ENCODE results near the gene HTR6.

GRCh38 chr1:19645411-19646251, 19.0 kb upstream of the HTR6 start:
- TF ChIP-seq POLR2A (IDR thresholded peaks at IDR 0.05; ENCODE audit: borderline replicate concordance, extremely low read depth, insufficient read depth, insufficient read length): no peak
- no peak for TF ChIP-seq REST (IDR thresholded peaks at IDR 0.05; ENCODE audit: low read depth)
- no peak for TF ChIP-seq CTCF (IDR thresholded peaks at IDR 0.05 in 2 of 3, conservative IDR thresholded peaks at IDR 0.05 in 1 of 3; ENCODE audit: borderline replicate concordance in 1 of 3, insufficient read depth in 1 of 3, low read depth in 2 of 3, low read length in 2 of 3)
- no peak for TF ChIP-seq POLR2AphosphoS5 (IDR thresholded peaks at IDR 0.05; ENCODE audit: low read depth, low read length)
- TF ChIP-seq ATF3 (IDR thresholded peaks at IDR 0.05): no peak
- no peak for TF ChIP-seq EZH2 (IDR thresholded peaks at IDR 0.05)
- no peak for TF ChIP-seq RAD21 (IDR thresholded peaks at IDR 0.05; ENCODE audit: low read depth)
- TF ChIP-seq MAX (IDR thresholded peaks at IDR 0.05): no peak
- TF ChIP-seq SIN3A (IDR thresholded peaks at IDR 0.05; ENCODE audit: low read depth): no peak
- TF ChIP-seq EGR1 (IDR thresholded peaks at IDR 0.05; ENCODE audit: low read depth): no peak
- TF ChIP-seq ZBTB33 (IDR thresholded peaks at IDR 0.05; ENCODE audit: extremely low read depth, insufficient replicate concordance, low read length): no peak
